Anterior cingulate cortex (tissue), 58 donors: ENCODE data around the gene SNX7.

Experiments used
- DNase-seq, 58 donors: peaks; one replicate each; lab custom pipeline; 2025; lab: John Stamatoyannopoulos, UW

Gene SNX7

GRCh38 chr1:98661544-98662355 is at the start of gene SNX7:
SNX7 (plus strand) TSS chr1:98661721; CDS start chr1:98661732, 11 bp downstream.
- peak in 55 of 58 donors; percentile 22 to 81 (median 66) for DNase-seq

GRCh38 chr1:98637316-98637715 is 24.2 kb upstream of the SNX7 start:
- no peak for DNase-seq

- no peak for DNase-seq
These were observed 23.3 kb upstream of the SNX7 start for GRCh38 chr1:98638185-98638584.

- no peak for DNase-seq
These were observed 17.0 kb upstream of the SNX7 start for GRCh38 chr1:98644510-98644909.

GRCh38 chr1:98651116-98651632 is 10.3 kb upstream of the SNX7 start:
- no peak for DNase-seq

DNA sequence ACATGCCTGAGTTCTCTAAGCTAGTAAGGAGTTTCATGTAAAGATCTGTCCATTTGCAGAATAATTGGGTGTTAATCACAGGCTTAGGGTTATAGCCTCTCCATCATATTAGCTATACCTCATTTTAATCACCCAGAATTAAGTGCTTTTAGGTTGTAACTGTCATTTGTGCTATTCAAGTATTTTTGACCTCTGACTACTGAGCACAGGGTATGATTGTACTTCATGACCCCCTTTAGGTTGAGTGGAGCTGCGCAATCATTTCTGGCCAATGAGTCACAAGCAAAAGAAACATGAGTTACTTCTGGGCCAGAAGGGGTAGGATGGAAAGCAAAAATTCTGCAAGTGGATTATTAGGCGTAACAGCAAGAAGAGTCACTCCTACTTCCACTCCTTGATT is 8.4 kb upstream of the SNX7 start:
- DNase-seq: no peak

GRCh38 chr1:98659879-98660278 is 1.6 kb upstream of the SNX7 start:
- no peak for DNase-seq

DNA sequence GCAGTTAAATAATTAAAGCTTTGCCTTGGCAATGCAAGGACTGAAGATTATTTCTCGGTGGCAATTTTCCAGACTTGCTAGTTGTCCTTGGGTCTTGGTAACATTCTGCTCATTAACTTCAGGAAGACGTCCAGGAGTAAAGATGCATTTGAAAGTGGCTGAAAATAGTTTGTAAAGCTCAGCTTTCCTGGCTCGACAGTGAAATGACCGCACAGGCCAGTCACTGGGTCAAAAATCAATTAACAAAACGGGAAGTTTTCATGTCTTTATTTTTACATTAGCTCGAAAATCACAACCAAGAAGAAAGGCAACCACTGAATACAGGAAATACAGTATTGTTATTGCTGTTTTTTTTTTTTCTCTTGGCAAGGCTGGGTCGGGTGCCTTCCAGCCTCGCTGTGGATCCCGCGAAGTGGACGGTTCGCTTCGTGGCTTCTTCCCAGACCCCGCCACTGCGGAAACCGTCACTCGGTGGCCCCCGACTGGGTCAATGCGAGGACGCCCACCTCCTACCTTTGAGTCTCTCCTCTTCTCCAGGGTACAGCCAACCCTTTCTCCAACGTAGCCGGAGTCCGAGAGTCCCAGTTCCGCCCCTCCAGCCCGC is 479 bp upstream of the SNX7 start:
- peak in 1 of 58 donors; percentile 42 for DNase-seq

DNA sequence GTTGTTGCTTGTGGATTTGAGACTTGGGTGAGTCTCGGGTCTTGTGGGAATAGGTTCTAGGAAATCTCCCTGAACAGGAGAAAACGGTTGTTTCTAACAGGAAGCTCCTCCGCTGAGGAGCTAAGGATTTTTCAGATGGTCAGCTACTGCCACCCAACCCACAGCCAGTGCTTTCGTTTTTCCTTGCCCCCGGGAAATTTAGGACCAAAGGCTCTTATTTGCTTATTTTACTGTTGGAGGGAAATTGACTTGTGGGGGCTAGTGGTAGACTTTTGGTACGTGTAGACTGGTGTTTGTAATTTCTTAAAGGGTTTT is 792 bp downstream of the SNX7 start:
- DNase-seq: peak in 5 of 58 donors; percentile 25 to 60 (median 40)

- no peak for DNase-seq
These were observed 7.2 kb downstream of the SNX7 start for GRCh38 chr1:98668733-98669132.

GRCh38 chr1:98669355-98670296 is 8.1 kb downstream of the SNX7 start:
- DNase-seq: no peak

- DNase-seq: no peak
These were observed 10.7 kb downstream of the SNX7 start for GRCh38 chr1:98672189-98672588.

DNA sequence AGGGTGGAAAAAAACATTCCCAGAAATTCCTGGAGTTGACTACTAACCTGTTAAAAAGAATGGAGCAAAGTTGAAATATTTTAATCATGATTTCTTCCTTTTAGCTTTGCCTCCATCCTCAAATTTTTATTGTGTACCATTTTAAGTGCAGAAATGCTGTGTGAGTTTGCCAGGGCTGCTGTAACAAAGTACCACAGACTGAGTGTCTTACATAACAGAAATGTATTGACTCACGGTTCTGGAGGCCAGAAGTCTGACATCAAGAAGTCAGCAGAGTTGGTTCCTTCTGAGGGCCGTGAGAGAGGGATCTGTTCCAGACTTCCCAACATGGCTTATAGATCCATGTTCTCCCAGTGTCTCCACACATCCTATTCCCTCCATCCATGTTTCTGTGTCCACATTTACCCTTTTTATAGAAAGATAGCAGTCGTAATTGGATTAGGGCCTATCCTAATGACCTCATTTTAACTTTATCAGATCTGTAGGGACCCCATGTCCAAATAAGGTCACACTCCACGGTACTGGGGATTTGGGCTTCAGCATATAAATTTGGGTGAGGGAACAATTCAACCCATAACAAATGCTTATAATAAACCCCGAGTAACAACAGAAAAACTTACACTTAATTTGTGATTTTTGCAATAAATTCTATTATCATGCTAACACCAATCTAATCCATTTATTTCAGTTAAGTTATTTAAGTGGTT is 12.7 kb downstream of the SNX7 start:
- no peak for DNase-seq

DNA sequence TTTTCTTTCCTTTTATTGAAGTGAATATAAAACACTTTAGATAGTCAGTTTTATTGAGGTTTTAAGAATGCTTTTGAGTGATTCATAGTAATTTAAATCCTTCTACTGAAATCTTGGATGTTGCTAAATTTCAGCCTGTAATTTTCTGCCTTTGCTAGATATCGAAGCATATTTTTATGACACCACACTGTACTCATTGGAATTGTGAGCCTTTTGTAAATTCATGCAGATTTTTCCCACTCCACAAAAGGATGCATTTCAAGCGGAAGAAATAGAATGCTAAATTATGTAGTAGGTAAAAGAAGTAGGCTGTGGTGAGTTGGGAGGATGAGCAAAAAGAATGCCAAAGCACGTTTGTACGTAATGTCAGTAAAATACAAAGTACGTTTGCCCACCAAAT is 13.8 kb downstream of the SNX7 start:
- no peak for DNase-seq

- no peak for DNase-seq
These were observed 15.8 kb downstream of the SNX7 start for GRCh38 chr1:98677288-98677687.

- DNase-seq: no peak
These were observed 20.3 kb downstream of the SNX7 start for GRCh38 chr1:98681812-98682211.

DNA sequence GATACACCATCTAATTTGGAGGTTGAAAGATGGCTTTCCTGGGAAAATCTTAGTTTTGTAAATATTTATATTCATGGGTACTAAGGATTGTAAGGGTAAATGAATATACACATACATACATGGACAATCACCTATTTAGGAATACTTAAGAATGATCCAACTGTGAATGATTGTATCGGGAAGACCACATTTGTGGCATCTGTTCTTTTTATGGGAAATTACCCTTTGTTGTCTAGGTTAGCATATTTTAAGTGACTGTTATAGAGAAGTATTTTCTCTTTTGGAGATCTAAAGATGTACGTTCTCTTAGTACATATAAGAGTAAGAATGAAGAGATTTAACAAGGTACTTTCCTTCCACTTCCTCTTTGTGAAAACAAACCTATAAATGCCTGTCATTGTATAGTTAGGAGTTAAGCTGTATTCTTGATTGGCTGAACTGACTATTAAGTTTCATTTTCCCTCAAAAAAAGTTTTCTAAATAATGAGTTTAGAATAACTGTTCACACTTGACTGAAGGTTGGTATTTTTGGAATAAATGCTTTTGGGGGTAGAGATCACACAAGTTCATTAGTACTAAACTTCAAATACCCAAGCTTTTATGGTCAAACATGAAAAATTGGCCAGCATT is 26.7 kb downstream of the SNX7 start:
- DNase-seq: no peak

DNA sequence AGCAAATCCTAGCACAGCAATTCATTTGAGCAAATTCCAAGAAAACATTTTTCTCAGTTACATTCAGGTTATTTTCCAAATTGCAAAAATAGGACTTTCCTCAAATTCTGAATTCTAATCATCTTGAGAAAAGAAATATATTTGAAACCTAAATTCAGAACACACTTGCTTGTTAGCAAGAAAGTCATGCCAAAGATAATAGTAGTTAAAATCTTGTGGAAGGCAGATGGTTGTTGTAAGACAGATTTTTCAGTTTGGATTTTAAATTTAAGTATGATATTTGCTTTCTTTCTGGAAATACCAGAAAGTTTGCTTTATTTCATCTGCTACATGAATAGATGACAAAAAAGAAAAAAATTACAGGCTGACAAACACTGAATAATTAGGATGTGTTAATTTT is 29.1 kb downstream of the SNX7 start:
- no peak for DNase-seq

DNA sequence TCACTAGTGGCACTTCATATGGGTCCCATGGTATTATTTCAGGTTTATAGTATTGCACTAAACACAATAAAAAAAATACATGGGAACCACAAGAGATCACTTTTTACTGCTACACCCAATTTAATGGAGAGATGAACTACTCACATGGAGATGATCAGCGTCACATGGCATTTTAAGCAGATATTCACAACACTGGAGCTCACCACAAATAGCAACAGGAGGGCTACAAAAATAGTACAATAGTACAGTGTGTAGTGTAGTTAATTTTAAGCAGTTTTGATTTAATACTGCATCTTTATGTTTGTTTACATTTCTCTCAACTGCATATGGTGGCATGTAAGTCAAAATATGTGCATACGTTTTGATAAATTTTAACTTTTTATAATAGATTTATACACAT is 31.0 kb downstream of the SNX7 start:
- no peak for DNase-seq

DNA sequence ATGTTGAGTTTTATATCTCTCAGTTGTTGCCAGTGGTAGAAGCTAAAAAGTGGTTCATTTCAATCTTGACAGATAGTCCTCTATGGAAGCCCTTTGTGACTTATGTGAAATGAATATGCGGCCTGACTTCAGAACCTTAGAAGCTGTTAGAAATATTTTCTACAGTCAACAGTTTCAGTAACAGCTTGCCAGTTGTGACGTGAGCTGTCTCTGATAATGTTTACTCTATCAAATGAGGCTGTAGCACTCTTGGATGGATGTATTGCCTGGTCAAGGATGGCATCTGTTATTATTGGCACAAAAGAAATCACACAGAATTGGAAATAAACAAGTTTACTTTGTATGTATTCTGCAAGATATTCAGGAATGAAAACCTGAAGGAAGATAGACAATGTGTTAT is 31.9 kb downstream of the SNX7 start:
- no peak for DNase-seq
